ENCODE results near the gene VAMP3.

VAMP3 gene

GRCh38 chr1:7826363-7826762 lies 55.3 kb downstream of the VAMP3 start:
- Histone ChIP-seq H3K79me2 (ENCODE audit: insufficient read depth, low read length) (no peaks in the 10 kb centered on the region), H3K9ac (ENCODE audit: low read depth, low read length, poor library complexity, severe bottlenecking) (no peak overlapping the region), H3K9me3 (ENCODE audit: insufficient read depth, low read depth, low read length) (no peaks in the 10 kb centered on the region), H3K27me3 (ENCODE audit: insufficient read depth, low read length, poor library complexity, severe bottlenecking) (no peaks in the 10 kb centered on the region), H3K4me2 (ENCODE audit: low read depth, low read length, poor library complexity, severe bottlenecking) (no peak overlapping the region), H3F3A (ENCODE audit: low read depth) (peaks cover 1% of the 10 kb centered on the region; the same call in 1 of the 2 replicates), H3K4me1 (ENCODE audit: insufficient read depth, low read length, poor library complexity, severe bottlenecking) (peaks cover 30% of the 10 kb centered on the region), H4K20me1 (ENCODE audit: insufficient read depth, low read length, poor library complexity, severe bottlenecking) (no peaks in the 10 kb centered on the region), H3K4me3 (ENCODE audit: low read length, poor library complexity, severe bottlenecking) (no peak overlapping the region), H2AFZ (ENCODE audit: low read length) (no peak overlapping the region), H3K36me3 (ENCODE audit: insufficient read depth, low read length) (no peaks in the 10 kb centered on the region), H3K9me2 (replicated peaks; ENCODE audit: low read depth, low read length) (no peaks in the 10 kb centered on the region)
- TF ChIP-seq EZH2phosphoT487 (IDR thresholded peaks at IDR 0.05; ENCODE audit: borderline replicate concordance) = no peak
- TF ChIP-seq, protein P1, sequence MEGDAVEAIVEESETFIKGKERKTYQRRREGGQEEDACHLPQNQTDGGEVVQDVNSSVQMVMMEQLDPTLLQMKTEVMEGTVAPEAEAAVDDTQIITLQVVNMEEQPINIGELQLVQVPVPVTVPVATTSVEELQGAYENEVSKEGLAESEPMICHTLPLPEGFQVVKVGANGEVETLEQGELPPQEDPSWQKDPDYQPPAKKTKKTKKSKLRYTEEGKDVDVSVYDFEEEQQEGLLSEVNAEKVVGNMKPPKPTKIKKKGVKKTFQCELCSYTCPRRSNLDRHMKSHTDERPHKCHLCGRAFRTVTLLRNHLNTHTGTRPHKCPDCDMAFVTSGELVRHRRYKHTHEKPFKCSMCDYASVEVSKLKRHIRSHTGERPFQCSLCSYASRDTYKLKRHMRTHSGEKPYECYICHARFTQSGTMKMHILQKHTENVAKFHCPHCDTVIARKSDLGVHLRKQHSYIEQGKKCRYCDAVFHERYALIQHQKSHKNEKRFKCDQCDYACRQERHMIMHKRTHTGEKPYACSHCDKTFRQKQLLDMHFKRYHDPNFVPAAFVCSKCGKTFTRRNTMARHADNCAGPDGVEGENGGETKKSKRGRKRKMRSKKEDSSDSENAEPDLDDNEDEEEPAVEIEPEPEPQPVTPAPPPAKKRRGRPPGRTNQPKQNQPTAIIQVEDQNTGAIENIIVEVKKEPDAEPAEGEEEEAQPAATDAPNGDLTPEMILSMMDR (conservative IDR thresholded peaks at IDR 0.05; ENCODE audit: low read length) = no peak

GRCh38 chr1:7827126-7827955 lies 56.2 kb downstream of the VAMP3 start:
- H2AFZ ChIP-seq (ENCODE audit: low read length) = no peak overlapping the region; the same call in 1 of the 2 replicates
- no peaks in the 10 kb centered on the region for H3K27me3 ChIP-seq (ENCODE audit: insufficient read depth, low read length, poor library complexity, severe bottlenecking)
- H3K9ac ChIP-seq (ENCODE audit: low read depth, low read length, poor library complexity, severe bottlenecking) = no peak overlapping the region
- H3K9me2 ChIP-seq (replicated peaks; ENCODE audit: low read depth, low read length) = no peaks in the 10 kb centered on the region
- peaks cover 9% of the 10 kb centered on the region; the same call in 1 of the 2 replicates for H3F3A ChIP-seq (ENCODE audit: low read depth)
- TF ChIP-seq EZH2phosphoT487 (IDR thresholded peaks at IDR 0.05; ENCODE audit: borderline replicate concordance) = no peak
- TF ChIP-seq, protein P1 (conservative IDR thresholded peaks at IDR 0.05; ENCODE audit: low read length) = no peak
- H3K9me3 ChIP-seq (ENCODE audit: insufficient read depth, low read depth, low read length) = no peaks in the 10 kb centered on the region
- H3K4me3 ChIP-seq (ENCODE audit: low read length, poor library complexity, severe bottlenecking) = no peak overlapping the region
- H3K36me3 ChIP-seq (ENCODE audit: insufficient read depth, low read length) = no peaks in the 10 kb centered on the region
- no peak overlapping the region for H3K4me2 ChIP-seq (ENCODE audit: low read depth, low read length, poor library complexity, severe bottlenecking)
- H3K4me1 ChIP-seq (ENCODE audit: insufficient read depth, low read length, poor library complexity, severe bottlenecking) = peaks cover 38% of the 10 kb centered on the region
- H4K20me1 ChIP-seq (ENCODE audit: insufficient read depth, low read length, poor library complexity, severe bottlenecking) = no peaks in the 10 kb centered on the region
- H3K79me2 ChIP-seq (ENCODE audit: insufficient read depth, low read length) = no peaks in the 10 kb centered on the region
